Lower leg skin (tissue), 3 donors: ENCODE measurements around the gene CAMK1.

Experiments
- CTCF ChIP-seq, 3 donors: fragments of 450-650 bp; IDR thresholded peaks; one replicate each; pipeline ENCODE4 v1.5.1; 2016; ENCODE audit warnings: antibody characterized with exemption in 3 of 3, mild to moderate bottlenecking in 3 of 3, moderate library complexity in 2 of 3
- POLR2A ChIP-seq, 2 donors: fragments of 450-650 bp; IDR thresholded peaks; one replicate each; pipeline ENCODE4 v1.6.1; 2016 to 2017; ENCODE audit warnings: antibody characterized with exemption in 2 of 2, mild to moderate bottlenecking in 1 of 2, moderate library complexity in 1 of 2

GRCh38 chr3:9780458-9780812 lies 10.7 kb upstream of the CAMK1 start:
- TF ChIP-seq POLR2A (IDR thresholded peaks at IDR 0.05) (no peak), CTCF (IDR thresholded peaks at IDR 0.05) (no peak)
